CD4-positive, alpha-beta T cell (primary cell): ENCODE measurements around the gene COQ4. TPM values are rescaled to one million over a fixed set of nuclear protein-coding genes. Genes with fewer than 3 reads are reported as not detected.
A peak's percentile ranks its signal among the peaks of the same experiment; 100 is the strongest.

ENCODE experiments used
- ATAC-seq: fragments of 200-7000 bp; cut with Tn5 transposase; one replicate; pipeline ENCODE4 v1.10.0; 2022; ENCODE audit warnings: mild to moderate bottlenecking; ENCODE audit not compliant: poor library complexity
- CTCF ChIA-PET: fragments of 350-600 bp; sonication (Branson Sonifier 250); formaldehyde crosslinking; loops from one replicate; lab custom pipeline; 2021; ENCODE audit warnings: antibody characterized with exemption, inconsistent platforms; lab: Charles Lee
- POLR2A ChIA-PET: fragments of 350-600 bp; sonication (Branson Sonifier 250); formaldehyde crosslinking; loops from one replicate; lab custom pipeline; 2021; ENCODE audit warnings: antibody characterized with exemption, inconsistent platforms; lab: Charles Lee
- DNase-seq, 14 experiments: peaks; one replicate each; pipeline ENCODE4 v3.0.0-alpha.2; 2013 to 2020; ENCODE audit warnings: mixed read lengths in 2 of 14
- H3K27ac ChIP-seq, 2 donors: one replicate each; pipeline versions ENCODE4 v1.5.1 to v1.7.0; 2013; ENCODE audit warnings: low read length in 2 of 2, low read depth in 1 of 2, mild to moderate bottlenecking in 1 of 2
- H3K27me3 ChIP-seq, 2 experiments: 1 replicate in 1 of 2; 2 replicates in 1 of 2; pipeline versions ENCODE4 v1.6.1 to v1.7.0; 2013; ENCODE audit warnings: low read length in 2 of 2, control low read depth in 1 of 2, mild to moderate bottlenecking in 1 of 2, moderate library complexity in 1 of 2; ENCODE audit not compliant: insufficient read depth in 2 of 2, control insufficient read depth in 1 of 2
- H3K36me3 ChIP-seq: one replicate; pipeline ENCODE4 v1.6.1; 2013; ENCODE audit warnings: low read length, control low read depth; ENCODE audit not compliant: insufficient read depth
- H3K4me1 ChIP-seq: one replicate; pipeline ENCODE4 v1.6.1; 2013; ENCODE audit warnings: low read length, control low read depth; ENCODE audit not compliant: insufficient read depth
- H3K4me3 ChIP-seq: one replicate; pipeline ENCODE4 v1.5.1; 2013; ENCODE audit warnings: mild to moderate bottlenecking, low read length, moderate library complexity
- H3K9me3 ChIP-seq, 2 experiments: 1 replicate in 1 of 2; 2 replicates in 1 of 2; pipeline versions ENCODE4 v1.6.1 to v1.7.0; 2013; ENCODE audit warnings: low read length in 2 of 2, mild to moderate bottlenecking in 2 of 2, control low read depth in 1 of 2, moderate library complexity in 1 of 2; ENCODE audit not compliant: control insufficient read depth in 1 of 2, insufficient read depth in 1 of 2
- H3K27ac Mint-ChIP-seq: one replicate; pipeline ENCODE4 v1.8.0; 2020; ENCODE audit warnings: mixed read lengths
- H3K27me3 Mint-ChIP-seq: one replicate; pipeline ENCODE4 v1.8.0; 2021; ENCODE audit warnings: mixed read lengths
- H3K36me3 Mint-ChIP-seq: one replicate; pipeline ENCODE4 v1.8.0; 2021; ENCODE audit warnings: low read depth, mixed read lengths
- H3K4me1 Mint-ChIP-seq: one replicate; pipeline ENCODE4 v1.8.0; 2021; ENCODE audit warnings: low read depth, mixed read lengths
- H3K4me3 Mint-ChIP-seq: one replicate; pipeline ENCODE4 v1.8.0; 2020; ENCODE audit warnings: mild to moderate bottlenecking, mixed read lengths
- H3K9me3 Mint-ChIP-seq: one replicate; pipeline ENCODE4 v1.8.0; 2020; ENCODE audit warnings: mixed read lengths
- CTCF ChIP-seq: fragments of 200-600 bp; IDR thresholded peaks from one replicate; pipeline ENCODE4 v1.8.0; 2022; ENCODE audit warnings: antibody characterized with exemption, mild to moderate bottlenecking
- intact Hi-C, 2 experiments: fragments of 100-400 bp; cut with DNase I in 1 of 2; cut with micrococcal nuclease in 1 of 2; formaldehyde crosslinking; loops; one replicate each; pipeline versions ENCODE4 v1.15.1 to v1.9.0; 2023 to 2025; cut with DNase I, micrococcal nuclease
- total RNA-seq, 174 experiments: library from RNA in 2 of 174; stranded (reverse) in 2 of 174; gene quantifications; one replicate each; pipeline ENCODE4 v1.2.3 and lab custom pipeline; 2021 to 2026

COQ4 gene
- total RNA-seq, 2 experiments from 2014 or later: 20.7 to 21.7 TPM

GRCh38 chr9:128358861-128359260 is 36.2 kb downstream of the COQ4 start:
- Mint-ChIP-seq H3K27ac (no peak overlapping the region), H3K27me3 (no peaks in the 10 kb centered on the region), H3K4me3 (no peak overlapping the region)

GRCh38 chr9:128360826-128361225 is 38.2 kb downstream of the COQ4 start:
- intact Hi-C loops: loop anchor here in 1 of 2 experiments (5.0 kb wide), 1 partner anchor 64 kb away; no protein-coding TSS in a partner anchor
- H3K27ac Mint-ChIP-seq: no peak overlapping the region
- no peaks in the 10 kb centered on the region for H3K27me3 Mint-ChIP-seq

More at GRCh38 chr9:128358861-128359260, 36.2 kb downstream of the COQ4 start:
- no peaks in the 10 kb centered on the region for H3K9me3 Mint-ChIP-seq
- POLR2A ChIA-PET: no interaction called here
- CTCF ChIA-PET: interaction anchor here (0.6 kb wide), 1 partner anchor 54 kb away, joined by 5 read pairs; no protein-coding TSS in a partner anchor
- TF ChIP-seq CTCF: no peak
- Histone ChIP-seq H3K4me3 (no peak overlapping the region), H3K9me3 (no peaks in the 10 kb centered on the region), H3K36me3 (peaks cover 14% of the 10 kb centered on the region), H3K27ac (no peak overlapping the region), H3K27me3 (no peaks in the 10 kb centered on the region), H3K4me1 (peaks cover 13% of the 10 kb centered on the region)
- DNase-seq: no peak
- H3K36me3 Mint-ChIP-seq: peaks cover 19% of the 10 kb centered on the region
- intact Hi-C loops: no loop called here
- ATAC-seq: no peak
- H3K4me1 Mint-ChIP-seq: peaks cover 8% of the 10 kb centered on the region

GRCh38 chr9:128361296-128361985 is 38.8 kb downstream of the COQ4 start:
- CTCF ChIA-PET: interaction anchor here (0.7 to 2.8 kb wide), 17 partner anchors 10 to 204 kb away, joined by 3 to 27 read pairs (median 5); partner anchors contain the start of genes CERCAM, ODF2, SLC27A4 and URM1
- H3K27ac Mint-ChIP-seq: peak overlapping the region; percentile 30

More at GRCh38 chr9:128360826-128361225, 38.2 kb downstream of the COQ4 start:
- H3K9me3 Mint-ChIP-seq: no peaks in the 10 kb centered on the region
- DNase-seq: peak in 1 of 14 experiments; percentile 16
- H3K9me3 ChIP-seq: no peaks in the 10 kb centered on the region
- no peak overlapping the region for H3K4me3 Mint-ChIP-seq
- peaks cover 23% of the 10 kb centered on the region for H3K4me1 ChIP-seq
- ChIA-PET CTCF (interaction anchor here (2.8 kb wide), 1 partner anchor 19 kb away, joined by 13 read pairs; no protein-coding TSS in a partner anchor), POLR2A (interaction anchor here (3.2 kb wide), 1 partner anchor 10 kb away, joined by 30 read pairs; the partner anchor contains the start of gene URM1)
- H3K27me3 ChIP-seq: no peaks in the 10 kb centered on the region
- H3K4me3 ChIP-seq: no peak overlapping the region
- H3K36me3 Mint-ChIP-seq: peaks cover 12% of the 10 kb centered on the region
- H3K4me1 Mint-ChIP-seq: peaks cover 14% of the 10 kb centered on the region
- no peak overlapping the region for H3K27ac ChIP-seq
- TF ChIP-seq CTCF: no peak
- no peak for ATAC-seq
- H3K36me3 ChIP-seq: peaks cover 4% of the 10 kb centered on the region

More at GRCh38 chr9:128361296-128361985, 38.8 kb downstream of the COQ4 start:
- TF ChIP-seq CTCF: no peak
- DNase-seq (peak in 1 of 14 experiments; percentile 15), ATAC-seq (no peak)
- Histone ChIP-seq H3K36me3 (no peaks in the 10 kb centered on the region), H3K4me3 (peak overlapping the region; percentile 59), H3K27me3 (no peaks in the 10 kb centered on the region), H3K27ac (no peak overlapping the region), H3K9me3 (no peaks in the 10 kb centered on the region), H3K4me1 (peaks cover 23% of the 10 kb centered on the region)
- Mint-ChIP-seq H3K4me1 (peaks cover 14% of the 10 kb centered on the region), H3K27me3 (no peaks in the 10 kb centered on the region), H3K36me3 (peaks cover 7% of the 10 kb centered on the region), H3K4me3 (peak overlapping the region; percentile 82), H3K9me3 (no peaks in the 10 kb centered on the region)
- intact Hi-C loops: loop anchor here in 1 of 2 experiments (5.0 kb wide), 1 partner anchor 64 kb away; no protein-coding TSS in a partner anchor
- POLR2A ChIA-PET: interaction anchor here (1.5 to 3.2 kb wide), 3 partner anchors 10 to 144 kb away, joined by 5 to 30 read pairs (median 8); partner anchors contain the start of gene URM1
